ENCODE measurements around the gene DPH1.
"Not testable (repeated sequence)": the region's sequence is repeated elsewhere in the genome, so short reads cannot be mapped to it uniquely, and the experiment has no call there.

The DPH1 gene

DNA sequence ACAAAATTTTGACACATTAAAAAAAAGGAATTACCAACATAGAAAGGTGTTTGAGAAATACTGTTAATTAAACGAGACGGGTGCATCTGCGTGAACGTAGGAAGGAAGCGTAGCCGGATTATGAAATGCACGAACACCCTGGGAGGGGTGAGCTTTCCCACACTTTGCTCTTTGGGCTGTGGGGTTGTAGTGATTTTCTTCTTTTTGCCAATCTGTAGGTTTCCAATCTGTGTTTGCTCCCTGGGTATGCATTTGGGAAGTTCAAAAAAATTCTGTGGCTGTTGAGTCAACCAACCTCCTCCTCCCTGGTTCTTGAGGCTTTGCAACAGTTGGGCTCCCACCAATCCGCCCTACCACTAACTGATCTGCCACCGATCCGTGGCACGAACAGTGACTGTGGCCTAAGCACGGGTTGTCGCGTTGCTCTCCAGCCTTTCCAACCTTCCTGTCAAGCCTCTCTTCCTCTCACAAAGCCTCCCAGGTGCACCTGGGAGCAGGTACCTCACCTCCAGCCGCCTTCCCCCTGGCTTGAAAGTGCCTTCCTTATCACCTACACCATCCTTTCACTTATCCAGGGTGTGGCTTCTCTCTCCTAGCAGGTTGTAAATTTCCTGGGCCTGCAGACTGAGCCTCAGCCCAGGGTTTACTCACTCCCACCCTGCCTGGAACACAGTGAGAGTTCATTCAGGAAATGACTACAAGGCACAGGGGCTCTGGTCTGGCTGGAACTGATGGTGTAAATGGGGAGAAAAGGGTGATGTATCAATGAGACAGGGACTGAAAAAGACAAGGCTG is 21.4 kb upstream of the DPH1 start:
- DNase-seq (ENCODE audit: low spot score) = no peak

DNA sequence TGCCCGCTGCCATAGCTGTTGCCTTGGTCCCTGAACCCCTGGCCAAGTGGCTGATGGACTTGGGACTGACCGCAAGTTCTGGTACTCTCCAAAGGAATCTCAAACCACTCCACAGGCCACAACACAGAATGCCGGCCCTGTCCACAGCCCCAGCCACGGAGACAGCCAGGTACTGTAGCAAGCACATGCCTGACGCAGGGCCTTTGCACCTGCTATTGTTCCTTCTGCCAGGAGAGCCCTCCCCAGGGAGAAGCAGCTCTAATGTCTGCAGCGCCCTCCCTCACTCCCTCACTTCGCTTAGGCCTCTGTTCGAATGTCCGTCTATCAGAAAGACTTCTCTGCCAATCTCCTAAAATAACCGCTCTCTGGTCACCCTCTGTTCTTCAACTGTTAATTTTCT is 20.2 kb upstream of the DPH1 start:
- DNase-seq (ENCODE audit: low spot score) = no peak

DNA sequence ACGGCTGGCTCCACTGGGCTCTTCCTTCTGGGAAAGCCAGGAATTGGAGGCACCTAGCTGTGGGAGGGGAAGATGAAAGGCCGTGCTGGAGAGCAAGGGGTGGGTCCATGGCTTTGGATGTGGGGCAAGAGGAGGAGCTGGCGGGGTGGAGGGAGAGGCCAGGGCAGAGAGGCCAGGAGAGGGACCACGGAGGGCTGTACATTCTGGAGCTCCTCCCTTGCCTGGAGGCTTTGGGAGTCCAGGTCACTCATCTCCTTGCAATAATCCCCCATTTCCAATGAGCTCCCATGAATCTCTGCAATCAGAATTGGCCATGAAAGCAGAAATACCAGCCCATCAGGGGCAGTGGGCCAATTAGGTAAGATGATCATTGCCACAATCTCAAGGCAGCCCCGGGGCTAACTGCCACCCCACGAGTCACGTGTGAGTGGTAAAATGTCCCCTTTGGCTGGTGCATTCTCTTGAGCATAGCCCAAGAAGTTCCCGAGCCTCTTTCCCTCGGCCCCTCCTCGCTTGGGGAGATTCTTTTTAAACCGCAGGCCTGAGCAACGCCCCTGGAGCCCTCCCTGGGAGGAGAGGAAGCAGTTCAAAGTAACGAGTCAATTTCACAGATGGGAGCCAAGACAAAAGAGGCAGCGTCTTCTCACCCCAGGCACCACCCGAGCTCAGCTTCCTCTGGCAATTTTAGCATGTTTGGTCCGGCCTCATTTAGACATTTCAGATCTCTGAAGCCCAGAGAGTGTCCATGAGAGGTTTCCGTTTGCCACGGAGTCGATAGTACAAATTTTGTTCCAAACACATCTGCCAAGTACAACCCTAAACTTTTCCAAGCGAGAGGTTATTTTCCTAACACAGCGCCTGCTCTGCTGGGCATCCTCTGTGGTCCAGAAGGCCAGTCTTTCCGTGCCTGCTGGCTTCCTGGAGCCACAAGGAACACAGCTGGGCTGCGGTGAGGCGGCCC is 18.3 kb upstream of the DPH1 start:
- DNase-seq (ENCODE audit: low spot score) = no peak

DNA sequence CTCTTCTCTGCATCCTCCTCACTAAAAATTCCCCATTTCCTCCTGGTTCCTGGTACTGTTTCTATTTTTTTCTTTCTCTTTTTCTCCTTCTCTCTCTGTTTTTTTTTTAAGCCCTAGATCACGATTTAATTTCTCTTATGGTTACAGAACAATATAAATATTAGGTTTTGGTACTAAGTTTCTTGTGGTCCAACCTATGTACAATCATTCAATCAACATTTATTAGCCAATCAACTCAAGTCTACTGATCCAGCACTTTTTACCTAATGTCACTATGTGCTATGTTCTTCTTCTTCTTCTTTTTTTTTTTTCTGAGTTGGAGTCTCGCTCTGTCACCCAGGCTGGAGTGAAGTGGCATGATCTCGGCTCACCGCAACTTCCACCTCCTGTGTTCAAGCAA is 17.5 kb upstream of the DPH1 start:
- no peak for DNase-seq (ENCODE audit: low spot score)

DNA sequence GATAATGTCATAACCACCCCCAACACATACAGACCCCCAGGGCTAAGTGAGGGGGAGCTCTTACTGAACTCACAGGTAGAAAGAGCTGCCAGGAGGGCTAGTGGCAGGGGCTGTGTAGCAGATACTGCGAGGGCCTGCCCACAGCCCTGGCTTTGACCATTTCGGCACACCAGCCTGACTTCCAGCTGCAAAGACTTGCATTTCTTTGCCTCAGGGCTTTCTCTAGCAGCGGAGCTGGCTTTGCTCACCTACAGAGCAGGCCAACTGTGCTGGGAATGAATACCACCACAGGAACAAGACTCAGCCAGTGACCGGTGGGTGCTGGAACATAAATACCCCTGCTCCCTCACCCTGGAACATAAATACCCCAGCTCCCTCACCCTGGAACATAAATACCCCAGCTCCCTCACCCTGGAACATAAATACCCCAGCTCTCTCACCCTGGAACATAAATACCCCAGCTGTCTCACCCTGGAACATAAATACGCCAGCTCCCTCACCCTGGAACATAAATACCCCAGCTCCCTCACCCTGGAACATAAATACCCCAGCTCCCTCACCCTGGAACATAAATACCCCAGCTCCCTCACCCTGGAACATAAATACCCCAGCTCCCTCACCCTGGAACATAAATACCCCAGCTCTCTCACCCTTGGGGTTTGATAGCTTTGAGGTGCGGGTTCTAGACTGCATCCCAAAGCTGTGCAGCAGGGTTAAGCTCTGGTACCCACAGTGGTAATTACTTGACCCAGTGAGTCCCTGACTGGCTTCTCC is 16.5 kb upstream of the DPH1 start:
- not testable (repeated sequence) for DNase-seq (ENCODE audit: low spot score)

DNA sequence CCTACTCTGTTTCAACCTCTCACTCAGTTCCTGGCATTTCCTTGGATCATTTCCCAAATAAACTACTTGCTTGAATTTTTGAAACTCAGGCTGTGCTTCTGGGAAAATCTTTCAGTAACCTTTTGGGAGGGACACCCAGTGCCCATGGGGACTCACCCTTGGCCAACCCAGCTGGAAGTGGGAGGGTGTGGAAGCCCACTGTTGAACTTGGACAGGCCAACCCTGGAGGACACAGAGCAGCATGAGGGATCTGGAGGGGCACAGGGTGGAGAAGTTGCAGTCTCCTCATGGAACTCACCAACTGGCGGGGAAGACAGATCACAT is 16.0 kb upstream of the DPH1 start:
- no peak for DNase-seq (ENCODE audit: low spot score)

DNA sequence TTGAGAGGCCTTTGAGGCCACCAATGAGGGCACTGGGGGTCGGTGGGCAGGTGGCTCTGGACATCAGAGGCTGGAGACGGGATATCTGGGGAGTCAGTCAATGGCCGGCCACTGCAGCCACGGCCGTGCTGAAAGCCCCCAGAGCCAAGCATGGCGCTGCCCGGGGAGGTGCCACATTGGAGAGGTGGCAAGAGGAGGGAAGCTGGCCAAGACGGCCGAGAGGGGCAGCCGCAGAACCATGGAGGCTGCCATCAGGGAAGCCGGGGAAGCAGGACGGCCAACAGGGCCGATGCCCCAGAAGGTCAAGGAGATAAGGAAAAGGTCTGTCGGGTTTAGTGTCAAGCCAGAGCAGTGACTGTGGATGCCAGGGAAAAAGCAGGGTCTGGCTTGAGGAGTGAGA is 14.6 kb upstream of the DPH1 start:
- DNase-seq (ENCODE audit: low spot score) = no peak

DNA sequence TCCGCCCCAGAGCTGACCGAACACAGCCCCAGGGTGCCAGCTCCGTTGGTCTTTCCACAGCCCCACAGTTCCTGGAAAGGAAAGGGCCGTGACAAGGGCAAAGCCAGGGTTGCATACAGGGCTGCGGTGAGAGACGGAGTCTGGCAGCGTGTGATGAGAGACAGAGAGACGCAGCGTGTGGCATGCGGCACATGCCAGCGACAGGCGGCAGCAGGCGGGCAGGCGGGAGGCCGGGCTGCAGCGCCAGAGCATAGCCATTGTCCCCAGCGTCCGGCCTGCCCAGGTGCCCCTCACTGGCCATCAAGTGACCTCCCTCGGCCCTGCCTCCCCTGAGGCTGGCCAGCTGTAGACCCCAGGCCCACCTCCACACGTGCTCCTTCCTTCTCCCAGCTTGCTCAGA is 13.5 kb upstream of the DPH1 start:
- no peak for DNase-seq (ENCODE audit: low spot score)

DNA sequence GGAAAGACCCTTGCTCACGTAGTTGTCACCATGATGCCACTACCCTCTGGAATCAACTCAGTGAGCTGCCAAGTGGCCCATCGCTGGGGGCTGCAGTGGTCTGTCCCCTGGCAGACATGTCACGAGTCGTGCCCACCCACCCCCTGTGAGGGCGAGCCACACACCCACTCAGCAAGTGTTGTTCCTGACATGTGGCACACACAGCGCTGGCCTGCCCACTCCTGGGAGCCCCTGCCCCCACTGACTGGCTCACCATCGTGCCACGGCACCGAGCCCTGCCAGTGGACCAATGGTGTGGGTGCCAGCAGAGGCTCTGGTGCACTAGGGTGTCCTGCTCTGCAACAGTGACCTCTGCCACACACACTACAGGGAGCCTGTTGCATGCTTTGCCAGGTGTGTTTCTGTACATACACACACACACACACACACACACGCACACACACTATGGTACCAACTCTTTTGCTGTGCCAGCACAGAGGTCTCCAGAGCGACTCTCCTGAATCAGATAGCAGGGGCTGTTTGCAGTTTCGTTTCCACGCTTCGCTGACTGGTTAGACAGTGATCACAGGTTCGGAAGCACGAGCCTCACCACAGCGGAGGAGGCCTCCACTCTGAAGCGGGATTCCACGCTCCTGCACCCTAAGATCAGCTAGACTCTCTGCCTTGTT is 12.5 kb upstream of the DPH1 start:
- DNase-seq (ENCODE audit: low spot score) = peak; percentile 52

DNA sequence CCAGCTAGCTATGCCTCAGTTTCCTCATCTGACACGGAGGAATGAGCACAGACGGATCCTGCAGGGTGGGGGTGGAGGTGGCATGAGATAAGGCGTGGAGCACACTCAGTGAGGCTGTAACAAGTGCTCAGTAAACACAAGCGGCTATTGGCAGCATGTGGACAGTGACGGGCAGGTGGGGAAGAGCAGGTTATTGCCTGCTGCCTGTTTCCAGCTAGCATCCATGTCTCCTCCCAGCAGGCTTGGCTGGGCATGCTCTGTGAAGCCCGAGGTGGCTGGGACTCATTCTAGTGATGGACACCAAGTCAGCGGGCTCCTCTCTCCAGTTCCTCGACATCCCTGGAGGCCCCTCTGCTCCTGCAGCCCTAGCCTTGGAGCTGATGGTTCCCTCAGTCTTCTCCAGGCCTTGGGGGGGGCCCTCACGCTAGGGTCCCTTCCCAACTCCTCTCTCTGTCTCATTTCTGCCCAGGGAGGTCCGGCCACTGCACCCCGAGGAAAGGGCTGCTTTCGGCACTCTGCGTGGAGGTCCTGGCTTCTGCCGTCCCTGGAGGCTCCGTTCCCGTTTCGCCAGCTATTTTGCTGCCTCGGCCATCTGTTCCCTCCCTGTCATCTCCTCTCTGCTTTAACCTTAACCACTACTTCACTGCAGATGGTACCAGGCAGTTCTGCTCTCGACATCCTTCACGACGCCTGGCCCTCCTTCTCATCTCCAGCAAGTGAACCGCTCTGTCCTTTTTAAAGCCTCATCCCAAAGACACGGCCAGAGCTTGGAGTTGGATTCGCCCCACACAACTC is 11.0 kb upstream of the DPH1 start:
- no peak for DNase-seq (ENCODE audit: low spot score)

DNA sequence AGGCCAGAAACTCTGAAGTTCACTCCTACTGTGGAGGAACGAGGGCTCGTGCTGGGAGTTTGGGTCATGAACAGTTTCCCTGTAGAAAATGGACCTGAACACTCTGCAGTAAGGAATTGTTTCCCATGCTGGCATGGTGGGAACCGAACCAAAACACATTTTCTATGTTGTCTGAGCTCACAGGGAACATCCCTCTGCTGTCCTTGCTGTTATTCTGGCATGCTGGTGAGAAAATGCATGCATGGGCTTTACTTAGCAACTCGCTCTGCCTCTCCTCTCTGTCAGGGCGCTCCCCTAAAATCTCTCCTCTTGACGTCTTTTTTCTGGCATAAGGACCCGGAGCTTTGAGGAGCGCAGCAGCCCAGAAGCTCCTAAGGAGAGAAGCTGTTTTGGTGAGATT is 10.2 kb upstream of the DPH1 start:
- no peak for DNase-seq (ENCODE audit: low spot score)

DNA sequence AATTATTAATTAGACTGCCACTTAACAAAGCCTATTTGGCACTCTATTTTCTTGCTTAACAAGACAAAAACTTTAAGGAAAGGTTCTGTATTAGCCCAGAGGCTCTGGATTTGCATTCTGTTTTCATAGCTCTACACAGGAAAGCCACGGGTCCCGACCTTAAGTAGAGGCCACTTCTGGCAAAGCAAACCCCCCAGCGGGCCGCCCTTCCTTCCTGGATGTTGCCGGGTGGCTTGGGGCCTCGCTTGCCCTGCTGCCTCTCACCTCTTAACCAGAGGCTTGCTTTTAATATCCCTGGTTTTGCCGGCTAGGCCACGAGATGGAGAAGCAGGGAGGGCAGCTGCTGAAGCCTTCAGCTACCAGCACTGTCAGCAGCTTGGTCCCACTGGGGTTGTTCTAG is 9.2 kb upstream of the DPH1 start:
- DNase-seq (ENCODE audit: low spot score) = no peak

DNA sequence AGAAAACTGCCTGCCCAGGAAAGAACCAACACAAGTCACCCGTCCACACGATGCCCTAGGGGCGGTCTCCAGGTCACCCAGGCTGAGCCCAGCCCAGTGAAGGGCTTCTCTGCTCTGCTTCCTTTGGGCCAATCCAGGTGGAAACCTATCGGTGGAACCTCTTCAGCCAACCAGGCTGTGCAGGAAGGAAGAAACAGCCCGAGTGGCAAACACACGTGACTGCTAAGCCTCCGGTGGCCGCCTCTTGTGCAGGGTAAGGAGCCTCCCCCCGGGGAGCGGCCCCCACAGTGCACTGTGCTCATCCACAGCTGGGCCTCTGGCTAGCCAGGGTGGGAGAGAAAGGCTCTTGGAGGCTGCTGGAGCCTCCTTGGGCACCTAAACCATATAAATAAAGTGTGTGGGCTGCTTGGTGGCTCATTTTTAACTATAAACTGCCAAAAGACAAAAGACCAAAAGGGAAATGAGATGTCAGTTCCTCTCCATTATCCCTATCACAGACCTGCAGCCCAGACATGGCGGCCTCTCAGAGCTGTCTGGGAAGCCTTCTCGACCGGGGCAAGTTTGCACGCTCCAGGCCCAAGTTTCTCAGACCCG is 7.2 kb upstream of the DPH1 start:
- DNase-seq (ENCODE audit: low spot score) = no peak

DNA sequence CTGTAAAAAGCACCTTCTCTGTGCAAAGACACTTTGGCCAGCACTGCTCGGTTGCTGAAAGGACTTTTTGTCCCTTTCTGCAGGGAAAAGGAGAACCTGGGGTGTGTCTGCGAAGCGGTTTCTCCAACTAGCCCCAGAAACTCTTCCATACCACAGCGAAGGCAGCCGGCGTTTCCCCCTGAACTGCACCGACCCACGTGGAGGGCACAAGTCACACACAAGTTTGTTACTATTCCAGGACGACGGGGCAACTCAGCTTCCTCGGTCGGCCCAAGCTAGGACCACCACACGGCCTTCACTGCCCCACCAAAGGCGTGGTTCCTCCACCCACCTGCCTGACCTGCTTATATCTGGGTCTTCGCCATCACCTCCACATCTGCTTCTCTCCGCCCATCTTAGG is 6.7 kb upstream of the DPH1 start:
- no peak for DNase-seq (ENCODE audit: low spot score)

DNA sequence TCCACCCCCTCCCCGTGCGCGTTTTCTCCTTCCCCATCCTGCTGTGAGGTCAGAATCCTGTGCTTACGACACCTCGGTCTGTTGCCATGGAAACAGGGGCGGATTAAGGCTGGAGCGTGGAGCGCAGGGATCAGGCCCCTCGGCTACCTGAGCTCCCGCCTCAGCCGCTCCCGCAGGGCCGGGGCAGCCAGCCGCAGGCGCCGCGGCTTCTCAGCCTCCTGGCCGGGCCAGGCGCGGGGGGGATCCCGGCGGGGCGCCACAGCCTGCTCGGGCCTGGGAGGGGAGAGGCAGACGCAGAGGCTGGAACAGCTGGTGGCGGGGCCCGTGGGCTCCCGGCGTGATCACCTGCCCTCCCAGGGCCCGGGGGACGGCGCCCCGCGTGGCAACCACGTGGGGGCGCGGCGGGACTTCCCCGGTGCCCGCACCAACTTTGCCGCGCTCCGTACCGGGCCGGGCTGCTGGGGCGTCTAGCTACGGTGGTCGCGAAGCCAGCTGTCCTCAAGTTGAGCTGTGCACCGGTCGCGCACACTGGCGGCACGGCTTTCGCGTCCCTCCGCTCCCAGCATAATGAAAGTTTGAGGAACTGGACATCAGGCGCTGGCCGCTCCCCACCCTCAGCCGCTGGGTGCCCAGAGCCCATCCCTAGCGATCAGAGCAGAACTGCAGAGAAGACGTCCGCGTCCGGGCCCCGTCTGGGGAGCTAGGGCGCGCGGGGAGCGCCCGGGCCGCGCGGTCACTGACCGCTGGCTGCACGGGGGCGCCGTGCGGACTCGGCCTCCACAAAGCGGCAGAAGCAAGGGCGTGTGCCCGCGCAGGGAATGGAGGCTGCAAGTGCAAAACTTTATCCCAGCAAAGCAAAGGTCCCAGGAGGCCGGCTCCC is 6.0 kb upstream of the DPH1 start:
- DNase-seq (ENCODE audit: low spot score) = no peak

DNA sequence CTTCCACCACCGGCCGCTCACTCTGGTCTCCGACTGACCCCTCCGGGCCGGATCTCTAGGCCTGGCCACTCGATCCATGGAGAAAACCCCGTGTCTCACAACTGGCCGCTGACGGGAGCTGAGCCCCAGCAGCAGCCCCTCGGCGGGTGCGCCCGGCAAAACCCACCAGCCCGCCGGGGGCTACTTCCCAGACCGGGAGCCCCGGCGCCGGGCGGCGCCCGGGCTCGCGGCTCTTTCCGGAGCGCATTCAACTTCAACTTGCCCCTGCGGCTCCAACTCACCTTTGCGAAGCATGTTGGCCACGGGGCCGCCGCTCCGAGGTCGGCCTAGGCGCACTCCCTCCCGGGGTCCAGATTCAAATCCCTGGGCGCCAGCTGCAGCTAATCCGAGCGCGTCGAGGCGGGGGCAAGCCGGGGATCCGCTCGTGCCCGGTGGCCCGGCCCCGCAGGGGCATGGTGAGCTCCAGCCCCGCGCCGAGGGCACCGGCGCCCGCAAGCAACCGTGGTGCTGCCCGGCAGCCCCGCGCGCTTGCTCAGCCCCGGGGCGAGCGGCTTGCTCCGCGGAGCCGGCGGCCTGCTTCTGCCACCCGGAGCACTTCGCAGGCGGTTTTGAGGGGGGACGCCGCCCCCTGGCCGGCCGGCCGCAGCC is 5.3 kb upstream of the DPH1 start:
- no peak for DNase-seq (ENCODE audit: low spot score)

DNA sequence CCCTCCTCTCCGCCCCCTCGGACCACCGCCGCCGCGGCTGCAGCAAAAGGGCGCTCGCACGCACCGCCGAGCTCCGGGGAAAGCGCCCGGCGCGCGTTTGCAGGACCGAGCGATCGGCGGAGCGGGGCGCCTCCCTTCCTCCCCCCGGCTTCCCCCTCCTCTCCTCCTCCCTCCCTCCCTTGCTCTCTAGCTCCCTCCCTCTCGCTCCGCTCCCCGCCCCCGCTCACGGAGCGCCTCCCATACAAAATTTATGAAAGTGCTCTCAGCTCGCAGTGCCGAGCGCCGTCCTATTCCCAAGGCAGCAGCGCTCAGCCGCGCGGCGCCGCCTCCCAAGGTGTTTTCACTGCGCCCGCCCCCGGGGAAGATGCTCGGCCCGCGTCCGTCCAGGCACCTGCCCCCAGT is 4.7 kb upstream of the DPH1 start, which contains the start of gene RTN4RL1:
Gene RTN4RL1, minus strand, starts transcription at position 115 of the 402 bp plus-strand sequence. CDS start 469 bp downstream, outside the sequence.
- peak; percentile 82 for DNase-seq (ENCODE audit: low spot score)

DNA sequence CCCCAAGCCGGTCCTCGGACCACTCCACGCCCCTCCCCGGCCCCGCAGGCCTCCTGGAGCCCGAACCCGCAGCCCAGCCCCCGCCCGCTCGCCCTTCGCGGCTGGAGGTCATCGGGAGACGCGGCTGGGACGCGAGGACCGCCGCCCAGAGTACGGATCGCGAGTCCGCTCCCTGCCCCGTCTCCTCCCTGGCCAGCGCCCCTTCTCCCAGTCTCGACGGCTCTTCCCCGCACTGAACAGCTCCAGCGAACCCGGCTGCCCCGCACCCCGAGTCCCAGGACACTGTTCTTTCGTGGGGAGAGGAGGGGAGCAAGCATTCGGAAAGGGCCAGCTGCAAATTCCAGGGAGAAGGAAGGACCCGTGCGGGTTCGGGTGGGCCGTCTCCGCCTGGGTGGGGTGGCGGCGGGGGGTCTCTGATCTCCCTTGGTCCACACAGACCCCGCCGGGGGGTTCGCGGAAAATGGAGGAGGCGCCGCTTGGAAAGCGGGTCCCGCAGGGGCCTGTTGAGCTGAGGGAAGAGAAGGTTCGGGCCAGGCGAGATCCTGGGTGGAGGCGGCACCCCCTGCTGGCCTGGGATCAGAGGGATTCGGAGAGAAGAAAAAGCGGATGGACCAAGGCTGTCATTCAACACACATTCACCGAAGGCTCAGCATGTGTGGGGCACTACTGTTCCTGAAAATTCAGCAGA is 4.2 kb upstream of the DPH1 start:
- peak; percentile 74 for DNase-seq (ENCODE audit: low spot score)
